OCI-LY1 (cell line): ENCODE results near the gene ZSCAN23.
"Not testable (repeated sequence)": the region's sequence is repeated elsewhere in the genome, so short reads cannot be mapped to it uniquely, and the experiment has no call there.

Source experiments
- H2AFZ ChIP-seq: fragments of 200-600 bp; sonication (generic), shearing (Covaris generic); 2 replicates; pipeline ENCODE4 v1.6.0; 2014; ENCODE audit warnings: antibody characterized with exemption, mild to moderate bottlenecking, low read length
- H3F3A ChIP-seq: fragments of 200-600 bp; sonication (generic), shearing (Covaris generic); 2 replicates; pipeline ENCODE4 v1.6.0; 2014; ENCODE audit warnings: mild to moderate bottlenecking, antibody characterized with exemption, low read length, moderate library complexity; ENCODE audit not compliant: insufficient read depth
- H3K27ac ChIP-seq: fragments of 200-600 bp; sonication (generic); 2 replicates; pipeline ENCODE4 v1.5.1; 2014; ENCODE audit warnings: low read length, mixed run types, mild to moderate bottlenecking, low read depth; ENCODE audit not compliant: poor library complexity, severe bottlenecking
- H3K27me3 ChIP-seq: fragments of 200-600 bp; sonication (generic); 2 replicates; pipeline ENCODE4 v1.6.0; 2014; ENCODE audit warnings: antibody characterized with exemption, mild to moderate bottlenecking, low read length, moderate library complexity; ENCODE audit not compliant: insufficient read depth
- H3K36me3 ChIP-seq: fragments of 200-600 bp; sonication (generic); 2 replicates; pipeline ENCODE4 v1.6.1; 2014; ENCODE audit warnings: mild to moderate bottlenecking, antibody characterized with exemption, low read length, moderate library complexity, mixed read lengths; ENCODE audit not compliant: insufficient read depth
- H3K4me1 ChIP-seq: fragments of 200-600 bp; sonication (generic); 2 replicates; pipeline ENCODE4 v1.5.1; 2014; ENCODE audit warnings: mild to moderate bottlenecking, low read length, moderate library complexity; ENCODE audit not compliant: insufficient read depth, severe bottlenecking
- H3K4me2 ChIP-seq: fragments of 200-600 bp; sonication (generic), shearing (Covaris generic); 2 replicates; pipeline ENCODE4 v1.6.1; 2014; ENCODE audit warnings: low read length
- H3K4me3 ChIP-seq: fragments of 200-600 bp; sonication (generic); 2 replicates; pipeline ENCODE4 v1.5.1; 2014; ENCODE audit warnings: low read length, low read depth, mild to moderate bottlenecking, mixed read lengths; ENCODE audit not compliant: poor library complexity, severe bottlenecking
- H3K79me2 ChIP-seq: fragments of 200-600 bp; shearing (Covaris generic); 2 replicates; pipeline ENCODE4 v1.6.1; 2016; ENCODE audit warnings: mixed run types, low read length, mixed read lengths; ENCODE audit not compliant: insufficient read depth
- H3K9ac ChIP-seq: fragments of 200-600 bp; sonication (generic), shearing (Covaris generic); 2 replicates; pipeline ENCODE4 v1.6.1; 2014; ENCODE audit warnings: mild to moderate bottlenecking, low read length, mixed read lengths
- H3K9me2 ChIP-seq: fragments of 200-600 bp; sonication (generic), shearing (Covaris generic); 2 replicates; pipeline ENCODE4 v1.6.1; 2014; ENCODE audit warnings: low read depth, mild to moderate bottlenecking, low read length, mixed read lengths
- H3K9me3 ChIP-seq: fragments of 200-600 bp; shearing (Covaris generic); 2 replicates; pipeline ENCODE4 v1.6.1; 2014; ENCODE audit warnings: low read length, mixed read lengths
- H4K20me1 ChIP-seq: fragments of 200-600 bp; sonication (generic), shearing (Covaris generic); 2 replicates; pipeline ENCODE4 v1.6.0; 2016; ENCODE audit warnings: mild to moderate bottlenecking, low read length; ENCODE audit not compliant: insufficient read depth
- CTCF ChIP-seq: fragments of 200-600 bp; sonication (generic), shearing (Covaris generic); IDR thresholded peaks from 2 replicates; pipeline ENCODE4 v1.5.1; 2017; ENCODE audit warnings: mild to moderate bottlenecking, antibody characterized with exemption, low read length, moderate library complexity, mixed read lengths
- EZH2 ChIP-seq: fragments of 200-600 bp; sonication (generic), shearing (Covaris generic); IDR thresholded peaks from 2 replicates; pipeline ENCODE4 v1.8.0; 2017; ENCODE audit warnings: borderline replicate concordance, mixed run types, mild to moderate bottlenecking, antibody characterized with exemption, low read length, moderate library complexity, mixed read lengths

The ZSCAN23 gene

GRCh38 chr6:28410767-28411166 lies 32.5 kb downstream of the ZSCAN23 start:
- H3F3A ChIP-seq, result no peaks in the 10 kb centered on the region
- H3K4me2 ChIP-seq, result no peak overlapping the region
- H3K9ac ChIP-seq, result no peak overlapping the region
- no peaks in the 10 kb centered on the region for H3K9me2 ChIP-seq
- no peak overlapping the region for H3K27ac ChIP-seq
- H3K27me3 ChIP-seq, result no peaks in the 10 kb centered on the region
- H2AFZ ChIP-seq, result no peak overlapping the region
- H3K4me1 ChIP-seq, result no peaks in the 10 kb centered on the region
- no peaks in the 10 kb centered on the region for H3K36me3 ChIP-seq
- no peaks in the 10 kb centered on the region for H4K20me1 ChIP-seq
- no peaks in the 10 kb centered on the region for H3K79me2 ChIP-seq
- TF ChIP-seq CTCF (no peak), EZH2 (no peak)
- no peaks in the 10 kb centered on the region for H3K9me3 ChIP-seq
- no peak overlapping the region for H3K4me3 ChIP-seq

GRCh38 chr6:28408076-28408802 lies 35.1 kb downstream of the ZSCAN23 start:
- no peaks in the 10 kb centered on the region for H3K36me3 ChIP-seq
- TF ChIP-seq EZH2 (no peak), CTCF (no peak)
- no peaks in the 10 kb centered on the region for H3K4me1 ChIP-seq
- no peak overlapping the region for H3K9ac ChIP-seq
- H3K9me2 ChIP-seq, result no peaks in the 10 kb centered on the region
- no peaks in the 10 kb centered on the region for H3F3A ChIP-seq
- H4K20me1 ChIP-seq, result no peaks in the 10 kb centered on the region
- H3K79me2 ChIP-seq, result no peaks in the 10 kb centered on the region
- H3K27ac ChIP-seq, result no peak overlapping the region
- H3K4me3 ChIP-seq, result no peak overlapping the region
- H3K9me3 ChIP-seq, result no peaks in the 10 kb centered on the region
- H2AFZ ChIP-seq, result no peak overlapping the region
- H3K27me3 ChIP-seq, result no peaks in the 10 kb centered on the region
- no peak overlapping the region for H3K4me2 ChIP-seq

GRCh38 chr6:28407401-28407800 lies 35.9 kb downstream of the ZSCAN23 start:
- Histone ChIP-seq H3K9ac (no peak overlapping the region), H3K9me2 (no peaks in the 10 kb centered on the region), H3K27me3 (no peaks in the 10 kb centered on the region), H3K9me3 (no peaks in the 10 kb centered on the region), H3K4me1 (no peaks in the 10 kb centered on the region), H2AFZ (no peak overlapping the region), H3K4me2 (no peak overlapping the region), H3K27ac (no peak overlapping the region), H3K79me2 (no peaks in the 10 kb centered on the region), H3F3A (no peaks in the 10 kb centered on the region), H3K4me3 (no peak overlapping the region), H4K20me1 (no peaks in the 10 kb centered on the region), H3K36me3 (no peaks in the 10 kb centered on the region)
- TF ChIP-seq CTCF (no peak), EZH2 (no peak)

GRCh38 chr6:28403923-28404322 lies 39.4 kb downstream of the ZSCAN23 start:
- not testable (repeated sequence) for H3K9me3 ChIP-seq, H3K9me2 ChIP-seq, H3K36me3 ChIP-seq, H3K27ac ChIP-seq, H3K4me3 ChIP-seq, H3K79me2 ChIP-seq, H3K4me2 ChIP-seq, H3K27me3 ChIP-seq, H3K9ac ChIP-seq, H4K20me1 ChIP-seq, H2AFZ ChIP-seq, H3F3A ChIP-seq
- peaks cover 13% of the 10 kb centered on the region for H3K4me1 ChIP-seq
